Eye (tissue), 1 donor: ENCODE results near the gene OTUB2.
A peak's percentile ranks its signal among the peaks of the same experiment; 100 is the strongest.

ENCODE experiments used
- DNase-seq: peaks from one replicate; pipeline ENCODE4 v3.0.0-alpha.2; 2015

The OTUB2 gene

DNA sequence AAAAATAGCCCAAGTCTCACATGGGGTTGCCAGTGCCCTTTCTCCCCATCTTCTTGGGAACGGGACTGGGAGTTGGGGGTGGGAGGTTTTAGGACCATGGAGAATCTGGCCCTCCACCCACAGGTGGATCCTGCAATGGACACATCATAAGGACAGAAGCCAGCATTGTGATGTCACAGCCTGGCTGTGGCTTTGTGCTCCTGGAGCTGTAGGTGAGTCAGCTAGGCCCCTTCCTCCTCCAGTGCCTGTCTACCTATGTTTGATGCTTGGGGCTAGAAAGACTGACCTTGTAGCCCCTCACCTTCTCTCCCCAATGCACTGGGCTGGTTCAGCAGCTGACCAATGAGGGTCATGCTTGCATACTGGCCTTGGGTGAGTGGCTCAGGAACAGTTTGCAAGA is 29.1 kb upstream of the OTUB2 start, which contains the start of gene CCDC197:
TSS of gene CCDC197 (plus strand) at position 220 of the 400 bp plus-strand sequence. CDS start 831 bp downstream, outside the sequence.
- DNase-seq: no peak

DNA sequence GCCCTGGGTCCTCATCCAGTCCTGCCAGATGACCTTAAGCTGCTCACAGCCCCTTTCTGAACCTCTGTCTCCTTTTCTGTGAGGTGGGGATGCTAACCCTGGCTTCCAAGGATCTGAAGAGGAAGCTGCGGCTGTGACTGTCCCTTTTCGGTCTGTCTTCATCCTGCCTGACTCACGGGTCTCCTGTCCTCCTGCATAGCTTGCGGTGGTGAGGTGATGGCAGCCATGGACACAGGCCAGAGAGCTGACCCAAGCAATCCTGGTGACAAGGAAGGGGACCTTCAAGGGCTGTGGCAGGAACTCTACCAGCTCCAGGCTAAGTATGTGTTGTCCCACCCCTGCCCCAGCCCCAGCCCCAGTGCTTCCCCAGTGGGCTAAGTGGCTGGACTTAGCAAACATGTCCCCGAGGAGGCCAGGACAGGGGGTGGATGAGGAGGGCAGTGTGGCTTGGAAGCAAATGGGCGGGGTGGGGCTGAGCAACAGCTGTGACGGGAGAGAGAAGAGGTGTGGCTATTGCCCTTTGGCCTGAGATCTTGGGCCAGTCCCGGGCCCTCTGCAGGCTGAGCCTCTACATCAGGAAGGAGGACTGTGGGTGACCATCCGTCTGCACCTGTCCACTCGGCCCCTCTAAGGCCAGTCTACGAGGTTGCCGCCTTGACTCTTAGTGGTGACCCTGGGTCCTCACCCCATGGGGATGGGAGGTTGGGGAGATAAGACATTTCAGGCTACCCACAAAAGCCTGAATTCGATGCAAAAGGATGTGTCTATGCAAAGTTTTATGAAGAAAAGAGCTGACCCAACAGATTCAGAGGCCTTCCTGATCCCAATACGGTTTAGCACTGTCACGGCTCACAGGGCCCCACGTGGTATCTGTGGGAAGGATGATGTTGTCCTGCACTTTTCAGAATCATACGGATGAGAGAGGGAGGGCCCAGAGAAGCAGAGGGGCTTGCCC is 27.9 kb upstream of the OTUB2 start:
- no peak for DNase-seq

DNA sequence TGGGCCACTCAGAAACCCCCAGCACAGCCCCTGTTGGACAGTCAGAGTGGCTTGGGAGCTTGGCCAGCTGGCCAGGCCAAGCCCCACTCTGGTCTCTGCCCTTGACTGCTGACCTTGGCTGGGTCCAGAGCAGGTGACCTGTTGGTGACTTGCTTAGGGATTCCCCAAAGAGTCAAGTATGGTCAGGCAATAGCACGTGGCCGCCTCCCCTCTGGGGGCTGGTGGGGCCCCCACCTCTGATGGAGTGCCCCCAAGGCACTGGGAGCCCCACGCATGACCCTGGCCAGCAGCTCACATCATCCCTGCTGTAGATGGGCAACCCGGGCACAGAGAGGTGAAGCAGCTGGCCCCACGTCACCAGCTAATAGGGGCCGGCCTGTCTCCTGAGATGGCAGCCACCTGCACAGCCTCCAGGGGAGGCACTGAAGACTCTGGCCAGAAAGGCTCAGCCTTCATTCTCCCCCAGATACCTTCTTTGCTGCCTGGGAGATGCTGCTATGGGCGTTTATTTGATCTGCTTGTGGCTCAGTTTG is 27.2 kb upstream of the OTUB2 start:
- DNase-seq: no peak

DNA sequence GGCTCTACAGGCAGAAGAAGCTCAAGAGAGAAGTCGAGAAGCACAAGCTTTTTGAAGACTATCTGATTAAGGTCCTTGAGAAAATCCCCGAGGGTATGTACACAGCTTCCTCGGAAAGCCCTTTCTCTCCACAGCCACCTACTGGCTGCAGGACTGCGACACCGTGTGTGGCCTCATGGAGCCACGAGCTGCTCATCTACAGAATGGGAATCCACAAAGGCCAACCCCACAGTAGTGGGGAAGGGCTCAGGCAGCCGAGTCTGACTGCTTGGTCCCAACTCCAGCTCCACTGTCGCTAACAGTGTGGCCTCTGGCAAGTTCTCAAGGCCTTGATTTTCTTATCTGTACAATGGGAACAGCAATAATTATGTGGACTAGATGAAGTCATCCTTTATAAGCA is 26.6 kb upstream of the OTUB2 start:
- no peak for DNase-seq

DNA sequence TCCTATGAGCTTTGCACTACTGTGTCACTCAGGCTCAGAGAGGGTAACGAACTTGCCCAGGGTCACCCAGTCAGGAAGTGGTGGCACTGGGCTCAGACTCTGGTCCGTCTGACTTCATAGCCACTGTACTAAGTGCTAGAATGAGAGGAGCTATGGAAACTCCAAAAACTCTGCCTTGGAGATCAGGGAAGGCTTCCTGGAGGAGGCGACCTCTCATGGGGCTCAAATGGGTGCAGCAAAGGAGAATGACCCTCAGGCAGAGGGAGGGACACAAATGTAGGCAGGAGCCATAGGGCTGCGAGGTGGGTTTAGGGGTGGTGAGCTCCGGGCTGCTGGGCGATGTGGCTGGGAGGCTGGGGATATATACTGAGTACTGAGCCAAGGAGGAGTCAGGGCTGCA is 25.9 kb upstream of the OTUB2 start:
- DNase-seq: no peak

DNA sequence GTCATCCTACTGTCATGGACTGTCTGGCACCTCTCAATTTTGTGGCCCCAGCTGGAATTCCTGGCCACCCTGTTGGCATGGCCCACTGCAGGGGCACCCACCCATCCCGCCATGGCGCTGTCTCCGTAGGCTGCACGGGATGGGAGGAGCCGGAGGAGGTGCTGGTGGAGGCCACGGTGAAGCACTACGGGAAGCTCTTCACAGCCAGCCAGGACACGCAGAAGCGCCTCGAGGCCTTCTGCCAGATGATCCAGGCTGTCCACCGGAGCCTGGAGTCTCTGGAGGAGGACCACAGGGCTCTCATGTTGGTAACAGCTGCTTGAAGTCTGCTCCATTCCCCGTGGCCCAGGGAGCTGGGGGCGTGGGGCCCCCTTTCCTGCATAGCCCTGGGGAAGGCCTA is 25.1 kb upstream of the OTUB2 start:
- no peak for DNase-seq

DNA sequence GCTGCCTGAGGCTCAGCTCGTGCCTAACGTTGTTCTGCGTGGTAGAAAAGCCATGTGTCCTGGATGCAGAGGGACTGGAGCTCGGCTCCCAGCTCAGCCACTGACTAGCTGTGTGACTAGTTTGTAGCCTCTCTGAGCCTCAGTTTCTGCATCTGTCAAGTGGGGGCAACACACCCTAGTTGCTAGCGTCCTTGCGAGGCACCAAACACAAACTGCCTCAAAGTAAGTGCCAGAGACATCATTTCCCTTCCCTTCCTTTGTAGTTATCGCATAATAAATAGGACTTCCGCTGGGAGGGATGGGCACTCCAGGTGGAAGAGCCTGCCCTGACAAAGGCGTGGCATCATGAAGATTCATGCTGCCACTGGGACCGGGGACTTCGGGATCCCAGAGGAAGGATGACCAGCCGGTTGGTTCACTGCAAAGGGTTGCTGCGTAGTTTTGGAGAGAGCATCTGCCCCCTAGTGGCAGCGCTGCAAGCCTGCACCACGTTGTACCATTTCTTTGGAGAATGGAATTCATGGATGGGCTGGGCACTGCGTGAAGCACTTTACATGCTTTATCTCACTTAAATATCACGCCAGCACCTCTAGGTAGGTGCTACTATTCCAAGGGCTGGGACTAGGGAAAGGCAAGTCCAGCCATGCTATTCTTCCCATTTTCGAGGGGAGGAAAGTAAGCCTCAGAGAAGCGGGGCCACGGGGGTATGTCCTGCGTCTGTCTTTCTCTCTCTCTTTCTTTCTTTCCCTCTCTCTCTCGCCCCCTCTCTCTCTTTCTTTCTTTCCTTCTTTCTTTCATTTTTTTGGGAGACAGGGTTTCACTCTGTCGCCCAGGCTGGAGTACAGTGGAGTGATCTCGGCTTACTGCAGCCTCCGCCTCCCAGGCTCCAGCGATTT is 24.4 kb upstream of the OTUB2 start:
- DNase-seq: peak; percentile 87

DNA sequence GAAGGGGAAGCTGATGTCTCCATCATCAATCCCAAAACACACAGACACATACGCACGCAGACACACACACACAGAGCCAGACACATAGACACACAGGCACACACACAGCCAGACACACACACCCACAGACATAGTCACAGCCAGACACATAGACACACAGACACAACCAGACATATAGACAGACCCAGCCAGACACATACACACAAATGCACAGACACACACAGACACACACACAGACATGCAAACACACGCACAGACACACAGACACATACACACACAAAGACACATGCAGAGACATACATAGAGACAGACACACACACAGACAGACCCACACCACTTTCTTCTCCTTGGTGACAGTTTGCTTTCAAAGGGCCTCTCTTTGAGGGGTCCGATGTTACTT is 22.7 kb upstream of the OTUB2 start:
- DNase-seq: no peak

DNA sequence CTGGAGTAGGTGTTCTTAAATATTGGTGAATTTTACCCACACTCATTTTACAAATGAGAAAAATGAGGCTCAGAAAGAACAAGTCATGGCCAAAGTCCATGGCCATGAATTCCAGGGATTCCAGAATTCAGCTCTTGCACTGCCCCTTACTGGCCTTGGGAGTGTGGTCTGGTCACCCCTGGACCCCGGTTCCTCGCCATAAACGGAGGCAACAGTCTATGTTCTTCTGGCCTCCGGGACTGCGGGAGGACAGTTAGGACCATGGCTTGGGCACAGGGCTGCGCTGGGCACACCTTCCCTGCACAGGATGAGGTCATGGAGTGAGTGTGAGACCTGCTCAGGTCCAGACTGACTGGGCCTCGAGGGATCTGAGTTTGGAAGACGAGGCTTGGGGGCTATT is 22.1 kb upstream of the OTUB2 start:
- DNase-seq: no peak

DNA sequence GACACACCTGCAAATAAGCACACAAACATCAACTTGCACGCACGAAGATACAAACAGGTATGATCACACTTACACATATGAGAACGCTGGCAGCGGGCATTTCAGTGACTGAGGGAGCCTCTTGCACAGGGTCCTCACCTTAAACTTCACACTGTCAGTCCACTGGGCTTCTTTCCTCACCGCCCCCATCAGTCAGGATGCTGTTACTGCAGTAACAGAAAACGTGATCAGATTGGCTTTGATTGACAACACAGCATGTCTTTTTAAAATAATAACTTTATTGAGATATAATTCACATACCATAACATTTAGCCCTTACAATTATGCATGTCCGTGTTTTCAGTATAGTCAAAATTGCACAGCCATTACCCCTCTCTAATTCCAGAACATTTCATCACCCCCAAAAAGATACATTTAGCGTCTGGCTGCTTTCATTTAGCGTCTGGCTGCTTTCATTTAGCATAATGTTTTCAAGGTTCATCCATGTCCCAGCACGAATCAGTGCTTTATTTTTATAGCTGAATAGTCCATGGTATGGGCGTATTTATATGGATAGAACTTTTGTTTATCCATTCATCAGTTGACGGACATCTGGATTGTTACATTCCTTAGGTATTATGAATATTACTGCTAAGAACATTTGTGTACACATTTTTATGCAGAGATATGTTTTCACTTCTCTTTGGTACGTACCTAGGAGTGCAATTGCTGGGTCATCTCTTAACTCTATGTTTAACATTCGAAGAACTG is 20.6 kb upstream of the OTUB2 start:
- no peak for DNase-seq

DNA sequence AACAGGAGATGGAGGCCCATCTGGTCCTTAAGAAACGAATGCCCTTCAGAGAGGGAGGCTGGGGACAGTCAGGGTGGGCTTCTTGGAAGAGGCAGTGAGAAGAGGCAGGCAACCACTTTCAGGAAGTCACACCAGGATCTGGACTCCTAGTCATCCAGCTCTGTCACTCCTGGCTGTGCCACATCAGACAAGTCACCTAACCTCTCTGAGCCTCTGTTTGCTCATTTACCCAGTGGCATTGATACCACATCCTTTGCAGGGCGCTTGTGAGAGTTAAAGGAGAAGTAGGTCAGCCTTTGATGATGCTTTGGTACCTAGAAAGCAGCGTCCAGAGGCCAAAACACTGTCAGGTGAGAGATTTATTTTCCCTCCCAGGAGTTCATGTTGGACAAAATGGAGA is 17.9 kb upstream of the OTUB2 start:
- DNase-seq: no peak

DNA sequence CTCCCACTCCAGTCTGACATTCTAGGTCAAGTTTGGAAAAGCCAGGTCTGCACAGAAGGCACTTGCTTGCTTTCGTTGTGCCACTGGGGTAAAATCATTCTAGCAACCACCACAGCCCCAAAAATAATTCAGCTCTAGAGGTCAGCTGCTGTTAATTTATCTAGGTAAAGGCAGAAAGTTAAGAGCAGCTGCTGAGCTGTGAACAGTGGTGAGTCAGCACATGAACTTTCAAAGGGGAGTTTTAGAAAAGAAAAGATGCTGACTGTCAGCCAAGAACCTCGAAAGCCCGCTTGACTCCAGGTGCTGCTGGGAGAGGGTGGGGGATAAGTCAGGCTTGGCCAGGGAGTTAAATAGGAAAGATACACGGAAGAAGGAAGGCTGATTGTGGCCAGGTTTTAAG is 16.4 kb upstream of the OTUB2 start:
- DNase-seq: no peak

DNA sequence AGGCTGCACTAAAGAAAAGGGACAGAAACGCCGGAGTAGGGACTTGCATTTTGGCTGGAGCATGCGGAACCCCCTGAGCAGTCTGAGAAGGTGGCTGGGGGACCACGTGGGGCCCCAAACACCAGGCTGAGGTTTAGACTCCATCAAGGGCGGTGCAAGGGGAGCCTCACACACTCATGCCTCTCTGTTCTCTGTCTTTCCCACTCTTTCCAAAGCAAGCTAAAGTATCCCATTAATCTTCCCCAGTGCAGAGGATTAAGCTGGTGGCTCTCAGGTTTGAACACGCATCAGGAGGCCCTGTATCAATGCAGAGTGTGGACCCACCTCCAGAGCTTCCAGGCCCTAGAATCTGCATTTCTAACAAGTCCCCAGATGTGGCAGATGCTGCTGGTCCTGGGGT is 15.5 kb upstream of the OTUB2 start:
- DNase-seq: no peak

DNA sequence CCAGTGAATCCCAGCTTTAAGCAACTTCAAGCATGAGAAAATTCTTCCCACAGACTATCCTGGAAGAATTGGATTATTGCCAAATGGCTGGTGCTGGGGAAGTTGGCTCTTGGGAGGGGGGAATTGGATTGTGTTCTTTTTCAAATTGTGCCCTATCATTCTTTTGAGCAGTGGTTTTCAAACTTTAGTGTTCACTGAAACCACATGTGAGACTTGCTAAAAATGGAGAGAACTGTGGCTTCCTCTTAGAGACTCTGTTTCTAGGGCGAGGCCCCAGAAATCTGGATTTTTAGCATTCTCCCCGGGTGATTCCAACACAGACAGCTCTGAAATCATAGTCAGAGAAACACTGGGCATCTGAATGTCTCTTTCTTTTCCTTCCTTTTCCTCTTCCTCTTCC is 14.3 kb upstream of the OTUB2 start:
- peak; percentile 26 for DNase-seq

DNA sequence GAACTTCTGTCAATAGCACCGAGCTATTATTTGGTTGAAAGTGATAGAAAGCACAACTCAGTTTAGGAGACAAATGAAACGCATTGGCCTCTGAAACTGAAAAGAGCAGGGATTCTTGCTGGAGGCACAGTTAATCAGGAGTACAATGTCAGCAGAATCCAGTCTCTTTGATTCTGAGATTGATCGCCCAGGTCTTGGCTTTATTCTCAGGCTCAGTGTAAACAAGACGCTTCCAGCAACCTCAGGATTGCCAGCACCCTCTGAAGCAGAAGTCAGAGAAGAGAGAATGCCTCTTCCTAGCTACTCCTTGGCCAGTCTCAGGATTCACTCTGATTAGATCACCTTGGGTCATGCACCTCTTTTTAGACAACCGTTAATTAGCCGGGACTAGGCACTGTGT is 11.8 kb upstream of the OTUB2 start:
- no peak for DNase-seq

DNA sequence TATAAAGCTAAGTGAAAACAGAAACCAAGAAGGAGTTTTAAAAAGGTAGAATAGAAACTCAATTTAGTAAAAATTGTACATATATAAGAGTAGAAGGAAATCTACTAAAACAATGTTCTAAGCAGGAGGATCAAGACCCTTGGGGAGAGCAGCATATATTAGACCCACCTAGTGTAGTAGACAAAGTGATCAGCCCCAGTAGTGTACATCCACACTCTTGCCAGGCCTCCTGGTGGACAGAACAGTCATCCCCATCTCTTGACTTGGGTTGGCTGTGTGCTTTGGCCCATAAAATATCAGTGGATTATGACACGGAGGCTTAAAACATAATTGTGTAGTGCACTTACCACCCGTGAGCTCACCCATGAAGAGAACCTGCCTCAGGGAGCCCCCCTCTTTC is 10.9 kb upstream of the OTUB2 start:
- no peak for DNase-seq

DNA sequence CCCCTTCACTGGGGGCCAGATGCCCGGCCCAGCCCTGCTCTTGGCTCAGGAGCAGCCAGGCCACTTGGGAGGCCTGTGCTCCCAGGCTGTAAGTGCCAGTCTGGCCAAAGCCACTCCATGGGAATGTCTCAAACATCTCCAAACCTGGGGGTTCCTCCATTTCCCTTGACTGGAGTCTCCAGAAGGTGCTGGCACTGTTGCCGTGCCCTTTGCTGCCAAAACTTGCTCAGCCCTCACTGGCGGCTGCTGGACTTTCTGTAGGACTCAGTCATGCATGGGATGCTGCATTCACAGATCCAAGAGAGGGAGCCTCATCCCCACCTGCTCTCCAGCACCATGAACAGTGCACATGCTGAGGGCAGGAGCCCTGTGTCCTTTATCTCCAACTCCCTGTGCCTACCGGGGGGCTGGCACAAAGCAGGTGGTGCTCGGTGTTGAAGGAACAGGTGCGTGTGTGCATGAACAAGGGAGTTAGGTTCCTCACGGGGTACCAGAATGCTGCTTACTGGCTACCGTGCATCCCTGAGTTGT is 9.6 kb upstream of the OTUB2 start:
- DNase-seq: no peak

DNA sequence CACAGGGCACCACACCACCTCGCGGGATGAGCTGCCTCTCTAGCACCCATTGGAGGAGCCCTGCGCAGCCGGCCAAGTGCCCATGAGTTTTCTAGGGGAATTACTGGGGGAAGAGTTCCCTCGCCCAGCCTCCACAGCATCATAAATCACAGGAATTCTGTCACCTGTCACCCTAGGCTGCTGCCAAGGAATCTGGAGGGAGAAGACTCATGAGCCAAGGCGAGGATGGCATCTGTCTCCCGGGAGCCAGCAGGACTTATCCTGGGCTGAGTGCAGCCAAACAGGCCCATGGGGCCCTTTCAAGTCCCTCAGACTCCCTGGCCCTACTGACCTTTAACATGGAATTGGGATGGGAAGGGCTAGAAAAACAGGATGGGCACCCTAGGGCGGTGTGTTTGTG is 7.8 kb upstream of the OTUB2 start:
- no peak for DNase-seq

DNA sequence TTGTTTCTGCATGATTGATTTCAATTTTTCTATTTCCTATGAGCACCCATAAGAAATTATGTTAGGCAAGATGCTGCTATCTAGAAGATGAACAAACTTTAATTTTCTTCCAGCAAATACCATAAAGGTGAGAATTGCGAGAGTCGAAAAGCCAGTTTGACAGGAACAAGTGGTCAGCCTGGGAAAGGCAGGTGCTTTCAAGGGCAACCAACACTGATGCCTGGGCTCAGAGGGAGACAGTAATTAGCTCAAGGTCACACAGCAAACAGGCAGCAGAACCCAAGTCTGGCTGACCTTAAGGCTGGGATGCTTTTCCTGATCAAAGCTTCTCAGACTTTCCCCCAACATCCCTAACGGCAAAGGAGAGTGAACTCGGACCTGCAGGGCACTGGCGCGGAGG is 6.8 kb upstream of the OTUB2 start:
- DNase-seq: no peak

DNA sequence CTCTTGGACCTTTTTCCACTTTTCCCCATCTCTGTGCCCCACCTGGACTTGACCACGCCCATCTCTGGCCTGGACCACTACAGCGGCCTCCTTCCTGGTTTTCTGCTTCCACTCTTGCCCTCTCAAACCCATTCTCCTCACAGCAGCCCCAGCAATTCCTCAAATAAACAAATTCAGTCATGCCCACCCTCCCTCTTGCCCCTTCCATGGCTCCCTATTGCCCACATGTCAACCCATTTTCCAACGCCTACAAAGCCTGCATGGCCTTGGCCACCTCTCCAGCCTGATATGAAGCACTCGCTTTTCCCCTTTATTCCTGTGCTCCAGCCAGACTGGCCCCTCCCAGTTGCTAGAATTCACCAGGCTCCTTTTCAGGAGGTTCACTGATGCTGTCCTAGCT is 5.9 kb upstream of the OTUB2 start:
- no peak for DNase-seq

DNA sequence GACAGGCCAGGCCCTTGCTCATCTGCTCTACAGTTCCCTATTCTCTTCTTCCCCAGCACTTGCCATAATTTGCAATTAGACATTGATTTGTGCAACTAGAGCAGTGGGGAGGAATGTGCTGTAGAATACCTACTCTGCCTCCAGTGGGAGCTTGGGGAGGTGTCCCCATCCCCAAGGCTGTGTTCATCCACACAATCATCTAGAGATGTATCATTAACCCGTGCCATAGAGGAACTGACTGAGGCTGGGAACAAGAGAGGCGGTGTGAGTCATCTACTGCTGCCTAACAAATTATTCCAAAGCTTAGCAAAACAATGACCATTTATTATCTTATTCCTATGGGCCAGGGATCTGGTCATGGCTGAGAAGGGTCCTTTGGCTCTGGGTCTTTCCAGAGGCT is 5.1 kb upstream of the OTUB2 start:
- DNase-seq: no peak

DNA sequence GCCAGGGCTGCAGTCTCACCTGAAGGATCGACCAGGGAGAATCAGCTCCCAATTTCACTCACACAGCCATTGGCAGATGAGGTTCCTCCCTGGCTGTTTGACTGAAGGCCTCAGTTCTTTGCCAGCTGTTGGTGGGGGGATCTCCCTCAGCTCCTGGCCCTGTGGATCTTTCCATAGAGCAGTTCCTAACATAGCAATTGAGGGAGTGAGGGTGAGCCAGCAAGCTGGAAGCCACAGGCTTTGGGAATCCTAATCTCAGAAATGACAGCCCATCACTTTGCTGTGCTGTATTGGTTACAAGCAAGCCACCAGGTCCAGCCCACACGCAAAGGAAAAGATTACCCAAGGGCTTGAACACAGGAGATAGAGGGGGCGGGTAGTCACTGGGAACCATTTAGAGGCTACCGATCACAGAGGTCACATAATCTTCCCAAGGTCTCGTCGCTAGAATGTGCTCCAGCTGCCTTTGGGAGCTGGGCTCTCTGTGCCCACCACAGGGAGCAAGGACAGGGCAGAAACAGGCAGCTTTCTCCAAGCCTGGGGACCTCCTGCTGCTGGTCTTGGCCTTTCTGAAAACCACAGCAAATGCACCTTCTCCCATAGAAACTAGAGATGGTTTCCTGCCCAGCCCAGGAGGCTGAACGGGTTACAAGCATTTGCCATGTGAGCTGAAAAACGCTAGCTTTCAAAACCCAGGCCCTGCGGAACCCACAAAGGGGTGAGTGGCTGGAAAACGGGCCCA is 4.6 kb upstream of the OTUB2 start:
- DNase-seq: no peak
